Calu3 (cell line): Measurements from ENCODE around the gene NLK. TPM values are rescaled to one million over a fixed set of nuclear protein-coding genes. Genes with fewer than 3 reads are reported as not detected.
"Not testable (repeated sequence)": the region's sequence is repeated elsewhere in the genome, so short reads cannot be mapped to it uniquely, and the experiment has no call there.

Experiments used
- BruUV-seq: library from RNA; stranded (reverse); fragments of 400-500 nt; replicated peaks from 2 replicates; lab custom pipeline; 2021; lab: Mats Ljungman, UMichigan
- CTCF ChIA-PET: fragments of 300-600 bp; sonication (Branson Sonifier 250); formaldehyde crosslinking; loops from one replicate; lab custom pipeline; 2022; ENCODE audit warnings: antibody characterized with exemption; lab: Charles Lee
- DNase-seq: peaks from one replicate; pipeline ENCODE4 v3.0.0; 2022
- H3K27ac Mint-ChIP-seq: one replicate; pipeline ENCODE4 v1.8.0; 2022; ENCODE audit warnings: mixed read lengths; ENCODE audit not compliant: unreplicated experiment
- H3K27me3 Mint-ChIP-seq: one replicate; pipeline ENCODE4 v1.8.0; 2022; ENCODE audit warnings: mixed read lengths; ENCODE audit not compliant: unreplicated experiment
- H3K36me3 Mint-ChIP-seq: one replicate; pipeline ENCODE4 v1.8.0; 2022; ENCODE audit warnings: mild to moderate bottlenecking, moderate library complexity, mixed read lengths; ENCODE audit not compliant: insufficient read depth, unreplicated experiment
- H3K4me1 Mint-ChIP-seq: one replicate; pipeline ENCODE4 v1.8.0; 2022; ENCODE audit warnings: mild to moderate bottlenecking, low read depth, mixed read lengths; ENCODE audit not compliant: unreplicated experiment
- H3K4me3 Mint-ChIP-seq: one replicate; pipeline ENCODE4 v1.8.0; 2022; ENCODE audit warnings: mild to moderate bottlenecking, low read depth, moderate library complexity, mixed read lengths; ENCODE audit not compliant: unreplicated experiment
- H3K9me3 Mint-ChIP-seq: one replicate; pipeline ENCODE4 v1.8.0; 2022; ENCODE audit warnings: low read depth, mixed read lengths; ENCODE audit not compliant: unreplicated experiment
- intact Hi-C: fragments of 100-400 bp; cut with micrococcal nuclease; formaldehyde crosslinking; loops from one replicate; pipeline ENCODE4 v1.10.0; 2022; ENCODE audit not compliant: unreplicated experiment
- total RNA-seq: library from RNA; stranded (reverse); gene quantifications from 2 replicates; pipeline ENCODE4 v1.2.3, GENCODE V29; 2022
- TF ChIP-seq, protein P1 (sequence below): fragments of 200-600 bp; IDR thresholded peaks from one replicate; pipeline ENCODE4 v1.8.0; 2022; ENCODE audit warnings: antibody characterized with exemption; ENCODE audit not compliant: unreplicated experiment

Gene NLK
- total RNA-seq, 1 experiment from 2014 or later: 20.4 TPM

- intact Hi-C loops: no loop called here
- Mint-ChIP-seq H3K27ac (no peak overlapping the region), H3K4me1 (peaks cover 6% of the 10 kb centered on the region), H3K4me3 (no peak overlapping the region), H3K9me3 (no peaks in the 10 kb centered on the region), H3K36me3 (no peaks in the 10 kb centered on the region), H3K27me3 (no peaks in the 10 kb centered on the region)
- TF ChIP-seq, protein P1, sequence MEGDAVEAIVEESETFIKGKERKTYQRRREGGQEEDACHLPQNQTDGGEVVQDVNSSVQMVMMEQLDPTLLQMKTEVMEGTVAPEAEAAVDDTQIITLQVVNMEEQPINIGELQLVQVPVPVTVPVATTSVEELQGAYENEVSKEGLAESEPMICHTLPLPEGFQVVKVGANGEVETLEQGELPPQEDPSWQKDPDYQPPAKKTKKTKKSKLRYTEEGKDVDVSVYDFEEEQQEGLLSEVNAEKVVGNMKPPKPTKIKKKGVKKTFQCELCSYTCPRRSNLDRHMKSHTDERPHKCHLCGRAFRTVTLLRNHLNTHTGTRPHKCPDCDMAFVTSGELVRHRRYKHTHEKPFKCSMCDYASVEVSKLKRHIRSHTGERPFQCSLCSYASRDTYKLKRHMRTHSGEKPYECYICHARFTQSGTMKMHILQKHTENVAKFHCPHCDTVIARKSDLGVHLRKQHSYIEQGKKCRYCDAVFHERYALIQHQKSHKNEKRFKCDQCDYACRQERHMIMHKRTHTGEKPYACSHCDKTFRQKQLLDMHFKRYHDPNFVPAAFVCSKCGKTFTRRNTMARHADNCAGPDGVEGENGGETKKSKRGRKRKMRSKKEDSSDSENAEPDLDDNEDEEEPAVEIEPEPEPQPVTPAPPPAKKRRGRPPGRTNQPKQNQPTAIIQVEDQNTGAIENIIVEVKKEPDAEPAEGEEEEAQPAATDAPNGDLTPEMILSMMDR: no peak
- no peak for DNase-seq
- CTCF ChIA-PET: no interaction called here
- no TSS peak for BruUV-seq
Observed at GRCh38 chr17:28096756-28097155, 54.3 kb downstream of the NLK start.

- no peaks in the 10 kb centered on the region for H3K27me3 Mint-ChIP-seq
- no peaks in the 10 kb centered on the region for H3K36me3 Mint-ChIP-seq
- intact Hi-C loops: no loop called here
- H3K27ac Mint-ChIP-seq: no peak overlapping the region
- peaks cover 6% of the 10 kb centered on the region for H3K4me1 Mint-ChIP-seq
- CTCF ChIA-PET: no interaction called here
- no TSS peak for BruUV-seq
- DNase-seq: no peak
- no peaks in the 10 kb centered on the region for H3K9me3 Mint-ChIP-seq
- H3K4me3 Mint-ChIP-seq: no peak overlapping the region
- TF ChIP-seq, protein P1: no peak
Observed at GRCh38 chr17:28097254-28097653, 54.8 kb downstream of the NLK start.

DNA sequence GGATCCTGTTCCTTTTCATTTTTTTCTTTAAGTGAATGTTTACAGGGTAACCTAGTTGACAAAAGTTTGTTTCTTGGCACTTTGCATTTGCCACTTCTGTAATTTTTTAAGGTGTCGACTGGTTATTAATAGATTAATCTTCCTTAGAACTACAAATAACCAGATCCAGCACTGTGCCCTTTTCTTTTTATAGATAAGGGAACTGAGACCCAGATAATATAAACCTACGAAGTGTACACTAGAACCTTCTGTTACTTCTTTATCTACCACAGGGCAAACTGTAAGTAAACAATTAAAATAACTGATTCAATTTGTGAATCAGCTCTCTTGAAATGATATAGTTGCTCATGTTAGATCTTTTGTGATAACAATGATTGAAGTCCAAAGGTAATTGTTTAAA, 55.4 kb downstream of the NLK start:
- CTCF ChIA-PET: no interaction called here
- no peaks in the 10 kb centered on the region for H3K27me3 Mint-ChIP-seq
- H3K36me3 Mint-ChIP-seq: no peaks in the 10 kb centered on the region
- H3K4me1 Mint-ChIP-seq: peaks cover 6% of the 10 kb centered on the region
- DNase-seq: no peak
- H3K4me3 Mint-ChIP-seq: no peak overlapping the region
- H3K27ac Mint-ChIP-seq: no peak overlapping the region
- BruUV-seq: no TSS peak
- intact Hi-C loops: no loop called here
- TF ChIP-seq, protein P1: no peak
- no peaks in the 10 kb centered on the region for H3K9me3 Mint-ChIP-seq

- BruUV-seq, H3K4me3 Mint-ChIP-seq, intact Hi-C loops, H3K27me3 Mint-ChIP-seq, CTCF ChIA-PET, H3K36me3 Mint-ChIP-seq, H3K9me3 Mint-ChIP-seq, H3K27ac Mint-ChIP-seq, DNase-seq, H3K4me1 Mint-ChIP-seq: not testable (repeated sequence)
Observed at GRCh38 chr17:28098591-28098990, 56.1 kb downstream of the NLK start.

DNA sequence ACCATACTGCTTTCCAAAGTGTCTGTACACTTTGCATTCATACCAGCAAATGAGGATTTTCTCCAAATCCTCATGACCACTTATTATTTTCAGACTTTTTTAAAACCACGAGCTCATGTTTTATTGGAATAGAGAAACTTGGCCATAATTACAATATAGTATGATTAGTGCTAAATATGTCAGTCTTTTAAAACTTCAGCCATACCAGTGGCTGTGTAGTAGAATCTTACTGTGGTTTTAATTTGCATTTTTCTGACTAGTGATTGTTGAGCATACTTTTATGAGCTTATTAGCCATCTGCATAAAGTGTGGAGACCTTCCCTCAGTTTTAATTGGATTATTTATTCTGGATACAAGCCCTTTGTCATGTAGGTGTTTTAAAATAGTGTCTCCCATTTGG, 57.8 kb downstream of the NLK start:
- H3K36me3 Mint-ChIP-seq: no peaks in the 10 kb centered on the region
- TF ChIP-seq, protein P1: no peak
- intact Hi-C loops: no loop called here
- peaks cover 6% of the 10 kb centered on the region for H3K4me1 Mint-ChIP-seq
- DNase-seq: no peak
- BruUV-seq: no TSS peak
- CTCF ChIA-PET: interaction anchor here (1.2 kb wide), 1 partner anchor 20 kb away, joined by 3 read pairs; no protein-coding TSS in a partner anchor
- no peaks in the 10 kb centered on the region for H3K9me3 Mint-ChIP-seq
- no peak overlapping the region for H3K27ac Mint-ChIP-seq
- H3K4me3 Mint-ChIP-seq: no peak overlapping the region
- H3K27me3 Mint-ChIP-seq: no peaks in the 10 kb centered on the region
